HG02973 (cell line): ENCODE results near the gene TNS2.

Experiments used
- ATAC-seq: cut with Tn5 transposase; IDR thresholded peaks from one replicate; pipeline ENCODE4 v1.9.1; 2021; ENCODE audit warnings: moderate library complexity; ENCODE audit not compliant: unreplicated experiment

The TNS2 gene

GRCh38 chr12:53068811-53069585, 19.1 kb downstream of the TNS2 start:
- ATAC-seq, result no peak

- no peak for ATAC-seq
These were observed 20.0 kb downstream of the TNS2 start for GRCh38 chr12:53069621-53070410.

- no peak for ATAC-seq
These were observed 21.1 kb downstream of the TNS2 start for GRCh38 chr12:53070877-53071492.

- no peak for ATAC-seq
These were observed 22.0 kb downstream of the TNS2 start for GRCh38 chr12:53071591-53072551.

- ATAC-seq, result no peak
These were observed 24.0 kb downstream of the TNS2 start for GRCh38 chr12:53073881-53074280.

- no peak for ATAC-seq
These were observed 24.6 kb downstream of the TNS2 start for GRCh38 chr12:53074283-53074998.

GRCh38 chr12:53074999-53075370, 25.1 kb downstream of the TNS2 start:
- ATAC-seq, result no peak

- no peak for ATAC-seq
These were observed 26.6 kb downstream of the TNS2 start for GRCh38 chr12:53076461-53076860.

GRCh38 chr12:53077030-53077429, 27.2 kb downstream of the TNS2 start:
- no peak for ATAC-seq

- peak; percentile 19 for ATAC-seq
These were observed 28.8 kb downstream of the TNS2 start for GRCh38 chr12:53078425-53079225.

- ATAC-seq, result peak; percentile 97
These were observed 29.6 kb downstream of the TNS2 start, which contains the start of gene SPRYD3 for GRCh38 chr12:53079226-53080117. SPRYD3 (minus strand) TSS chr12:53079390; CDS start chr12:53079333, 57 bp downstream.

- ATAC-seq, result no peak
These were observed 32.8 kb downstream of the TNS2 start for GRCh38 chr12:53082637-53083175.

- ATAC-seq, result no peak
These were observed 36.5 kb downstream of the TNS2 start for GRCh38 chr12:53086361-53086760.

- no peak for ATAC-seq
These were observed 40.2 kb downstream of the TNS2 start for GRCh38 chr12:53090105-53090504.

GRCh38 chr12:53090554-53090953, 40.7 kb downstream of the TNS2 start:
- no peak for ATAC-seq

- ATAC-seq, result no peak
These were observed 41.9 kb downstream of the TNS2 start for GRCh38 chr12:53091756-53092155.

- no peak for ATAC-seq
These were observed 44.0 kb downstream of the TNS2 start for GRCh38 chr12:53093777-53094393.
